Activated naive CD8-positive, alpha-beta T cell treated with anti-CD3 and anti-CD28 coated beads, Interleukin-2, amount 10 ng/mL, durations not matched to agents 7 days and 5 days (primary cell): ENCODE data around the gene PRG2. TPM values are rescaled to one million over a fixed set of nuclear protein-coding genes. Genes with fewer than 3 reads are reported as not detected.

Experiments
- ATAC-seq: fragments of 150-1000 bp; cut with Tn5 transposase; one replicate; pipeline ENCODE4 v1.10.0; 2021; ENCODE audit warnings: low read depth, moderate library complexity
- POLR2A ChIA-PET: fragments of 350-600 bp; sonication (Branson Sonifier 250); formaldehyde crosslinking; loops from one replicate; lab custom pipeline; 2021; ENCODE audit warnings: antibody characterized with exemption; lab: Charles Lee
- DNase-seq: peaks from one replicate; pipeline ENCODE4 v3.0.0; 2021
- H3K27ac Mint-ChIP-seq: one replicate; pipeline ENCODE4 v1.8.0; 2022; ENCODE audit warnings: mild to moderate bottlenecking, mixed read lengths
- H3K27me3 Mint-ChIP-seq: one replicate; pipeline ENCODE4 v1.8.0; 2022; ENCODE audit warnings: mild to moderate bottlenecking, moderate library complexity, mixed read lengths
- H3K36me3 Mint-ChIP-seq: one replicate; pipeline ENCODE4 v1.8.0; 2021; ENCODE audit warnings: mild to moderate bottlenecking, mixed read lengths
- H3K4me1 Mint-ChIP-seq: one replicate; pipeline ENCODE4 v1.8.0; 2021; ENCODE audit warnings: mixed read lengths
- H3K4me3 Mint-ChIP-seq: one replicate; pipeline ENCODE4 v1.8.0; 2022; ENCODE audit warnings: mild to moderate bottlenecking, moderate library complexity, mixed read lengths
- H3K9me3 Mint-ChIP-seq: one replicate; pipeline ENCODE4 v1.8.0; 2021; ENCODE audit warnings: mixed read lengths
- total RNA-seq, 2 experiments: library from RNA; stranded (reverse); gene quantifications; one replicate each; pipeline ENCODE4 v1.2.3, GENCODE V29; 2021

The PRG2 gene
- under 1 TPM in 1 of 2 experiments, not detected in 1; 0.25 TPM for total RNA-seq

GRCh38 chr11:57390535-57390934 is at the start of gene PRG2:
TSS of gene PRG2 (minus strand) at chr11:57390650. CDS start at chr11:57389944, 706 bp downstream.
- Mint-ChIP-seq H3K4me1 (no peaks in the 10 kb centered on the region), H3K27me3 (no peaks in the 10 kb centered on the region), H3K36me3 (no peaks in the 10 kb centered on the region), H3K9me3 (no peaks in the 10 kb centered on the region), H3K4me3 (no peak within 1 kb of the TSS), H3K27ac (no peak within 1 kb of the TSS)
- ATAC-seq (no peak), DNase-seq (no peak)
- POLR2A ChIA-PET, result no interaction called here

GRCh38 chr11:57439786-57440185 is 49.3 kb upstream of the PRG2 start:
- no peaks in the 10 kb centered on the region for H3K9me3 Mint-ChIP-seq
- POLR2A ChIA-PET, result no interaction called here
- H3K4me3 Mint-ChIP-seq, result no peak overlapping the region
- DNase-seq (no peak), ATAC-seq (no peak)
- no peaks in the 10 kb centered on the region for H3K4me1 Mint-ChIP-seq
- H3K27ac Mint-ChIP-seq, result no peak overlapping the region
- H3K36me3 Mint-ChIP-seq, result no peaks in the 10 kb centered on the region
- peaks cover 4% of the 10 kb centered on the region for H3K27me3 Mint-ChIP-seq

GRCh38 chr11:57438345-57439285 is 48.2 kb upstream of the PRG2 start:
- H3K27me3 Mint-ChIP-seq, result peaks cover 4% of the 10 kb centered on the region
- no peaks in the 10 kb centered on the region for H3K4me1 Mint-ChIP-seq
- no peaks in the 10 kb centered on the region for H3K9me3 Mint-ChIP-seq
- H3K4me3 Mint-ChIP-seq, result no peak overlapping the region
- no peak overlapping the region for H3K27ac Mint-ChIP-seq
- H3K36me3 Mint-ChIP-seq, result no peaks in the 10 kb centered on the region
- POLR2A ChIA-PET, result no interaction called here
- no peak for DNase-seq
- ATAC-seq, result no peak

- Mint-ChIP-seq H3K9me3 (no peaks in the 10 kb centered on the region), H3K4me3 (no peak overlapping the region), H3K36me3 (no peaks in the 10 kb centered on the region), H3K27me3 (peaks cover 4% of the 10 kb centered on the region), H3K4me1 (peaks cover 5% of the 10 kb centered on the region), H3K27ac (no peak overlapping the region)
- POLR2A ChIA-PET, result no interaction called here
- no peak for ATAC-seq
- no peak for DNase-seq
Measured at GRCh38 chr11:57436031-57436430, 45.6 kb upstream of the PRG2 start.

- Mint-ChIP-seq H3K27me3 (peaks cover 4% of the 10 kb centered on the region), H3K36me3 (no peaks in the 10 kb centered on the region), H3K4me1 (peaks cover 5% of the 10 kb centered on the region), H3K9me3 (no peaks in the 10 kb centered on the region), H3K4me3 (no peak overlapping the region), H3K27ac (no peak overlapping the region)
- DNase-seq, result no peak
- POLR2A ChIA-PET, result no interaction called here
- ATAC-seq, result no peak
Measured at GRCh38 chr11:57434640-57435546, 44.4 kb upstream of the PRG2 start.

GRCh38 chr11:57432714-57433163 is 42.3 kb upstream of the PRG2 start:
- DNase-seq, result no peak

GRCh38 chr11:57432149-57432561 is 41.7 kb upstream of the PRG2 start:
- H3K36me3 Mint-ChIP-seq, result no peaks in the 10 kb centered on the region
- no peak overlapping the region for H3K27ac Mint-ChIP-seq
- H3K27me3 Mint-ChIP-seq, result peaks cover 14% of the 10 kb centered on the region
- no peaks in the 10 kb centered on the region for H3K9me3 Mint-ChIP-seq
- POLR2A ChIA-PET, result no interaction called here
- ATAC-seq (no peak), DNase-seq (no peak)
- H3K4me3 Mint-ChIP-seq, result no peak overlapping the region
- peaks cover 10% of the 10 kb centered on the region for H3K4me1 Mint-ChIP-seq

More at GRCh38 chr11:57432714-57433163, 42.3 kb upstream of the PRG2 start:
- Mint-ChIP-seq H3K4me3 (no peak overlapping the region), H3K4me1 (peaks cover 5% of the 10 kb centered on the region), H3K36me3 (no peaks in the 10 kb centered on the region), H3K27me3 (peaks cover 9% of the 10 kb centered on the region), H3K27ac (no peak overlapping the region), H3K9me3 (no peaks in the 10 kb centered on the region)
- ATAC-seq, result peak; percentile 50
- POLR2A ChIA-PET, result no interaction called here

- H3K4me1 Mint-ChIP-seq, result peaks cover 19% of the 10 kb centered on the region
- peaks cover 14% of the 10 kb centered on the region for H3K27me3 Mint-ChIP-seq
- ATAC-seq (no peak), DNase-seq (no peak)
- H3K9me3 Mint-ChIP-seq, result no peaks in the 10 kb centered on the region
- H3K36me3 Mint-ChIP-seq, result peaks cover 3% of the 10 kb centered on the region
- H3K27ac Mint-ChIP-seq, result no peak overlapping the region
- POLR2A ChIA-PET, result no interaction called here
- H3K4me3 Mint-ChIP-seq, result no peak overlapping the region
Measured at GRCh38 chr11:57430952-57431351, 40.5 kb upstream of the PRG2 start.

GRCh38 chr11:57429946-57430345 is 39.5 kb upstream of the PRG2 start:
- no peak overlapping the region for H3K27ac Mint-ChIP-seq
- DNase-seq (no peak), ATAC-seq (no peak)
- no peak overlapping the region for H3K4me3 Mint-ChIP-seq
- peaks cover 12% of the 10 kb centered on the region for H3K27me3 Mint-ChIP-seq
- H3K36me3 Mint-ChIP-seq, result peaks cover 6% of the 10 kb centered on the region
- H3K4me1 Mint-ChIP-seq, result peaks cover 26% of the 10 kb centered on the region
- H3K9me3 Mint-ChIP-seq, result no peaks in the 10 kb centered on the region
- POLR2A ChIA-PET, result no interaction called here

- H3K9me3 Mint-ChIP-seq, result no peaks in the 10 kb centered on the region
- H3K27me3 Mint-ChIP-seq, result peaks cover 10% of the 10 kb centered on the region
- H3K27ac Mint-ChIP-seq, result no peak overlapping the region
- POLR2A ChIA-PET, result interaction anchor here (0.6 kb wide), 1 partner anchor 44 kb away, joined by 3 read pairs; no protein-coding TSS in a partner anchor
- no peak for DNase-seq
- H3K4me3 Mint-ChIP-seq, result no peak overlapping the region
- H3K36me3 Mint-ChIP-seq, result peaks cover 15% of the 10 kb centered on the region
- H3K4me1 Mint-ChIP-seq, result peaks cover 34% of the 10 kb centered on the region
- no peak for ATAC-seq
Measured at GRCh38 chr11:57428643-57429042, 38.2 kb upstream of the PRG2 start.

GRCh38 chr11:57427727-57428082 is 37.3 kb upstream of the PRG2 start:
- ATAC-seq (no peak), DNase-seq (no peak)
- Mint-ChIP-seq H3K27ac (peak overlapping the region; percentile 85), H3K4me3 (peak overlapping the region; percentile 88), H3K9me3 (no peaks in the 10 kb centered on the region), H3K27me3 (peaks cover 10% of the 10 kb centered on the region), H3K36me3 (peaks cover 21% of the 10 kb centered on the region), H3K4me1 (peaks cover 40% of the 10 kb centered on the region)
- POLR2A ChIA-PET, result interaction anchor here (1.0 kb wide), 1 partner anchor 31 kb away, joined by 4 read pairs; no protein-coding TSS in a partner anchor

- Mint-ChIP-seq H3K36me3 (peaks cover 22% of the 10 kb centered on the region), H3K27ac (peak within 1 kb of the TSS; percentile 91), H3K4me3 (peak within 1 kb of the TSS; percentile 88), H3K27me3 (peaks cover 10% of the 10 kb centered on the region), H3K4me1 (peaks cover 43% of the 10 kb centered on the region), H3K9me3 (no peaks in the 10 kb centered on the region)
- POLR2A ChIA-PET, result interaction anchor here (1.0 kb wide), 1 partner anchor 31 kb away, joined by 4 read pairs; no protein-coding TSS in a partner anchor
- DNase-seq (peak; percentile 78), ATAC-seq (peak; percentile 55)
Measured at GRCh38 chr11:57426929-57427726, 36.7 kb upstream of the PRG2 start, which contains the start of gene SLC43A3. TSS of gene SLC43A3 (minus strand) at chr11:57427121. CDS start at chr11:57426172, 949 bp downstream.
